GM23248 (cell line): ENCODE data around the gene MDN1.

Experiments
- EZH2 ChIP-seq: fragments of 200-600 bp; sonication (generic); IDR thresholded peaks from 2 replicates; pipeline ENCODE4 v1.6.1; 2018; ENCODE audit warnings: antibody characterized with exemption, mild to moderate bottlenecking; ENCODE audit not compliant: insufficient read depth, poor library complexity, severe bottlenecking
- EZH2phosphoT487 ChIP-seq: fragments of 200-600 bp; sonication (generic); IDR thresholded peaks from 2 replicates; pipeline ENCODE4 v1.6.1; 2018; ENCODE audit warnings: antibody characterized with exemption, moderate library complexity, mild to moderate bottlenecking, low read depth; ENCODE audit not compliant: insufficient read depth

DNA sequence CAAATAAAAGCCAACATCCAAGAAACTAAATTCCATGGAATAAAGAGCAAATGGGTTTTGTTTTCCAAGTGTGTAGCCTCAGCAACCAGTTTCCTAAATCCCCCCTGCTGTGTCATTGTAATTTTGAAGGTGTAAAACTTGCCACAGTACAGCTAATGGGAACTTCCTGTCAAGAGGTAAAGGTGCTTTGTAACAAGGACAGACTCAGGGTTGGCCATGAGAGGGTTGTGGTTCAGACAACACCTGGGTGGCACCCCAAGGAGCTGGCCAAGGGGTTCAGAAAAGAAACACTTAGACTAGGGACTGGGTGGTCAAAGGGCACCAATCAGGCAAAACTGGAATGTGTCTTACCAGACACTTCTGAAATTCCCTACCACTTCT, 128.7 kb downstream of the MDN1 start:
- TF ChIP-seq EZH2, result no peak
- TF ChIP-seq EZH2phosphoT487, result no peak
